GM12878 (cell line): Measurements from ENCODE around the gene CYP26B1. TPM values are rescaled to one million over a fixed set of nuclear protein-coding genes. Genes with fewer than 3 reads are reported as not detected.

ENCODE experiments used
- ATAC-seq: fragments of 200-7000 bp; cut with Tn5 transposase; 3 replicates; pipeline ENCODE4 v1.9.1; 2020; ENCODE audit warnings: mild to moderate bottlenecking, moderate library complexity
- BruUV-seq: library from RNA; stranded (reverse); fragments of 400-500 nt; replicated peaks from 2 replicates; lab custom pipeline; 2021; lab: Mats Ljungman, UMichigan
- CTCF ChIA-PET: fragments of 300-600 bp; sonication (Branson Sonifier 250); formaldehyde crosslinking; extraction: SDS; loops from one replicate; lab custom pipeline; 2021; ENCODE audit warnings: inconsistent platforms; lab: Yijun Ruan, JAX
- POLR2A ChIA-PET: fragments of 350-600 bp; formaldehyde crosslinking; extraction: SDS; loops from one replicate; lab custom pipeline; 2021; ENCODE audit warnings: inconsistent platforms; lab: Charles Lee
- RAD21 ChIA-PET: fragments of 300-600 bp; sonication (Branson Sonifier 250); formaldehyde crosslinking; loops from one replicate; lab custom pipeline; 2023; ENCODE audit warnings: antibody characterized with exemption; ENCODE audit not compliant: unreplicated experiment; lab: Charles Lee
- SMC1A ChIA-PET: fragments of 300-600 bp; sonication (Branson Sonifier 250); formaldehyde crosslinking; loops from one replicate; lab custom pipeline; 2023; ENCODE audit not compliant: unreplicated experiment, uncharacterized antibody; lab: Charles Lee
- DNase-seq: peaks from one replicate; pipeline ENCODE4 v3.0.0-alpha.2; 2011; ENCODE audit warnings: low read depth, low spot score
- FAIRE-seq: peaks from 3 replicates; lab custom pipeline; 2011; peaks lifted over from hg19 to GRCh38; lab: Jason Lieb, UNC
- H2AFZ ChIP-seq: 2 replicates; pipeline ENCODE4 v1.6.0; 2011; ENCODE audit warnings: low read depth, low read length, control low read depth; ENCODE audit not compliant: control insufficient read depth
- H3K27ac ChIP-seq: 2 replicates; pipeline ENCODE4 v1.5.1; 2011; ENCODE audit warnings: control low read depth; ENCODE audit not compliant: control insufficient read depth, insufficient read depth
- H3K27me3 ChIP-seq, 2 experiments: replicated peaks in 1 of 2; 2 replicates each; pipeline versions ENCODE4 v1.6.0 to v1.6.1; 2011; ENCODE audit warnings: low read length in 1 of 2; ENCODE audit not compliant: control insufficient read depth in 2 of 2, insufficient read depth in 2 of 2
- H3K36me3 ChIP-seq, 2 experiments: 2 replicates each; pipeline ENCODE4 v1.5.1; 2011; ENCODE audit warnings: low read length in 1 of 2; ENCODE audit not compliant: control insufficient read depth in 2 of 2, insufficient read depth in 2 of 2
- H3K4me1 ChIP-seq: 2 replicates; pipeline ENCODE4 v1.6.1; 2011; ENCODE audit warnings: mild to moderate bottlenecking, low read length, moderate library complexity, mixed read lengths; ENCODE audit not compliant: control insufficient read depth, insufficient read depth
- H3K4me2 ChIP-seq: 2 replicates; pipeline ENCODE4 v1.6.0; 2011; ENCODE audit warnings: control low read depth; ENCODE audit not compliant: control insufficient read depth, insufficient read depth
- H3K4me3 ChIP-seq: fragments of 200-600 bp; sonication (generic); 2 replicates; pipeline ENCODE4 v1.5.1; 2016
- H3K79me2 ChIP-seq: 2 replicates; pipeline ENCODE4 v1.6.0; 2011; ENCODE audit warnings: low read length; ENCODE audit not compliant: control insufficient read depth, insufficient read depth
- H3K9ac ChIP-seq: 2 replicates; pipeline ENCODE4 v1.8.0; 2011; ENCODE audit warnings: low read length, control low read depth, mixed read lengths; ENCODE audit not compliant: control insufficient read depth, insufficient read depth
- H3K9me3 ChIP-seq: replicated peaks from 3 replicates; pipeline ENCODE4 v1.5.1; 2011; ENCODE audit warnings: mild to moderate bottlenecking, low read length; ENCODE audit not compliant: control insufficient read depth, insufficient read depth
- H4K20me1 ChIP-seq: 2 replicates; pipeline ENCODE4 v1.6.0; 2011; ENCODE audit not compliant: control insufficient read depth, insufficient read depth
- CBX3 ChIP-seq: fragments of 200-600 bp; sonication (generic); IDR thresholded peaks from 2 replicates; pipeline ENCODE4 v1.6.1; 2016; ENCODE audit warnings: low read depth, borderline replicate concordance
- CEBPB ChIP-seq, 2 experiments: fragments of 150-350 bp in 1 of 2; IDR thresholded peaks; 2 replicates each; pipeline ENCODE4 v1.6.1; 2012 to 2014; ENCODE audit warnings: low read depth in 2 of 2, low read length in 2 of 2, borderline replicate concordance in 1 of 2, inconsistent platforms in 1 of 2
- GABPA ChIP-seq: IDR thresholded peaks from 2 replicates; pipeline ENCODE4 v1.6.1; 2014; ENCODE audit warnings: antibody characterized with exemption, low read depth, mild to moderate bottlenecking, inconsistent platforms
- IKZF1 ChIP-seq: fragments of 450-650 bp; conservative IDR thresholded peaks from 2 replicates; pipeline ENCODE4 v1.6.1; 2017; ENCODE audit warnings: antibody characterized with exemption, mild to moderate bottlenecking
- IRF3 ChIP-seq: fragments of 450-650 bp; IDR thresholded peaks from 2 replicates; pipeline ENCODE4 v1.6.1; 2014; ENCODE audit warnings: mild to moderate bottlenecking
- MAX ChIP-seq: IDR thresholded peaks from 2 replicates; pipeline ENCODE4 v1.6.1; 2012; ENCODE audit warnings: low read depth, low read length, improper control_type of control experiment
- MXI1 ChIP-seq: fragments of 150-350 bp; IDR thresholded peaks from 2 replicates; pipeline ENCODE4 v1.6.1; 2011; ENCODE audit warnings: low read depth, mild to moderate bottlenecking, inconsistent platforms, low read length, improper control_type of control experiment
- NFYA ChIP-seq: IDR thresholded peaks from 2 replicates; pipeline ENCODE4 v1.6.1; 2011; ENCODE audit warnings: low read depth, mild to moderate bottlenecking, low read length, improper control_type of control experiment, borderline replicate concordance
- PAX5 ChIP-seq: IDR thresholded peaks from 2 replicates; pipeline ENCODE4 v1.6.1; 2011; ENCODE audit warnings: low read depth, low read length, borderline replicate concordance
- POLR2AphosphoS5 ChIP-seq: IDR thresholded peaks from 2 replicates; pipeline ENCODE4 v1.6.1; 2011; ENCODE audit warnings: mild to moderate bottlenecking, low read length, inconsistent platforms
- RELA ChIP-seq: fragments of 450-650 bp; IDR thresholded peaks from 2 replicates; pipeline ENCODE4 v1.8.0; 2014; ENCODE audit warnings: borderline replicate concordance; ENCODE audit not compliant: partially characterized antibody
- RFX5 ChIP-seq: IDR thresholded peaks from 2 replicates; pipeline ENCODE4 v1.6.1; 2011; ENCODE audit warnings: low read depth, low read length, improper control_type of control experiment
- SIX5 ChIP-seq: IDR thresholded peaks from 2 replicates; pipeline ENCODE4 v1.6.1; 2011; ENCODE audit warnings: mild to moderate bottlenecking, low read depth, low read length, moderate library complexity; ENCODE audit not compliant: severe bottlenecking
- SUZ12 ChIP-seq: fragments of 200-600 bp; sonication (generic); IDR thresholded peaks from one replicate; pipeline ENCODE4 v1.6.1; 2018; ENCODE audit warnings: antibody characterized with exemption, mild to moderate bottlenecking; ENCODE audit not compliant: unreplicated experiment
- ZNF384 ChIP-seq: IDR thresholded peaks from 2 replicates; pipeline ENCODE4 v1.6.1; 2012; ENCODE audit warnings: low read depth, mild to moderate bottlenecking, low read length, improper control_type of control experiment, borderline replicate concordance
- WGBS: methylation state at CpG from one replicate; pipeline ENCODE4 v1.1.6; 2016; ENCODE audit warnings: low lambda C conversion rate; ENCODE audit not compliant: insufficient replicate concordance, insufficient coverage; ENCODE audit errors: missing lambda C conversion rate; 5-methylcytosine and 5-hydroxymethylcytosine counted together
- in situ Hi-C: fragments of 300-500 bp; cut with MboI; formaldehyde crosslinking; loops from 9 replicates; pipeline ENCODE4 v1.14.3; 2018; ENCODE audit warnings: mixed read lengths
- intact Hi-C: fragments of 100-400 bp; cut with micrococcal nuclease; formaldehyde crosslinking; loops from one replicate; pipeline ENCODE4 v1.14.2; 2022; ENCODE audit not compliant: unreplicated experiment
- polyA plus RNA-seq, 11 experiments: library from polyadenylated mRNA; depleted of rRNA in 4 of 11; unstranded in 6 of 11; stranded (reverse) in 5 of 11; fragments of >200 nt; fragmentation: Nextera tagmentation in 4 of 11; fragmentation: Illumina TruSeq in 1 of 11; extraction: Ambion mirVana in 4 of 11; extraction: Trizol in 1 of 11; gene quantifications; 1 replicate in 1 of 11; 2 replicates in 10 of 11; pipeline versions ENCODE4 v1.2.1 to v1.2.3, GENCODE V29; 2011 to 2016; ENCODE audit warnings: inconsistent platforms in 2 of 11, missing spikeins in 2 of 11, low read depth in 1 of 11
- total RNA-seq, 4 experiments: library from RNA; depleted of rRNA in 3 of 4; stranded (reverse); fragments of >200 nt in 3 of 4; fragmentation: Illumina TruSeq in 1 of 4; extraction: Trizol in 1 of 4; gene quantifications; 2 replicates each; pipeline versions ENCODE4 v1.2.1 to v1.2.3, GENCODE V29; 2013 to 2021

CYP26B1 gene
- total and polyA plus RNA-seq, 10 of the 15 experiments (the other 5 are each of a cell fraction or from before 2014, with no cell fraction given): not detected

- no peak overlapping the region for H3K27ac ChIP-seq
- 67% methylated on average over 6 of the region's 6 CpGs for WGBS
- H3K4me3 ChIP-seq: no peak overlapping the region
- ATAC-seq (no peak), DNase-seq (no peak), FAIRE-seq (no peak)
- intact Hi-C loops (no loop called here), in situ Hi-C loops (no loop called here)
- H3K36me3 ChIP-seq: no peaks in the 10 kb centered on the region
- CTCF ChIA-PET: no interaction called here
- no peaks in the 10 kb centered on the region for H3K9me3 ChIP-seq
- no peaks in the 10 kb centered on the region for H3K4me1 ChIP-seq
- no peaks in the 10 kb centered on the region for H3K79me2 ChIP-seq
- H2AFZ ChIP-seq: no peak overlapping the region
- BruUV-seq: no TSS peak
- TF ChIP-seq NFYA (no peak), SUZ12 (no peak), IKZF1 (no peak)
- H3K9ac ChIP-seq: no peak overlapping the region
- no peaks in the 10 kb centered on the region for H4K20me1 ChIP-seq
- H3K4me2 ChIP-seq: no peak overlapping the region
- SMC1A ChIA-PET: no interaction called here
- RAD21 ChIA-PET: no interaction called here
- no peaks in the 10 kb centered on the region for H3K27me3 ChIP-seq
- POLR2A ChIA-PET: no interaction called here
Observed at GRCh38 chr2:72084584-72084976, 63.1 kb downstream of the CYP26B1 start.

- WGBS: 47% methylated on average over 23 of the region's 24 CpGs
- ChIA-PET SMC1A (no interaction called here), RAD21 (no interaction called here), POLR2A (no interaction called here), CTCF (no interaction called here)
- no TSS peak for BruUV-seq
- DNase-seq (no peak), FAIRE-seq (no peak), ATAC-seq (no peak)
- no peak overlapping the region for H3K4me2 ChIP-seq
- in situ Hi-C loops (no loop called here), intact Hi-C loops (no loop called here)
- no peaks in the 10 kb centered on the region for H3K27me3 ChIP-seq
- H3K27ac ChIP-seq: no peak overlapping the region
- no peak overlapping the region for H3K9ac ChIP-seq
- no peak overlapping the region for H2AFZ ChIP-seq
- H3K4me1 ChIP-seq: no peaks in the 10 kb centered on the region
- no peaks in the 10 kb centered on the region for H4K20me1 ChIP-seq
- H3K4me3 ChIP-seq: no peak overlapping the region
- no peaks in the 10 kb centered on the region for H3K36me3 ChIP-seq
- H3K79me2 ChIP-seq: no peaks in the 10 kb centered on the region
- H3K9me3 ChIP-seq: no peaks in the 10 kb centered on the region
- TF ChIP-seq GABPA: no peak
- TF ChIP-seq ZNF384: no peak
- no peak for TF ChIP-seq MXI1
- no peak for TF ChIP-seq CBX3
- TF ChIP-seq MAX: no peak
- no peak for TF ChIP-seq POLR2AphosphoS5
- TF ChIP-seq IRF3: no peak
- no peak for TF ChIP-seq RFX5
- no peak for TF ChIP-seq SIX5
- no peak for TF ChIP-seq RELA
- TF ChIP-seq CEBPB (IDR thresholded peaks at IDR 0.05; ENCODE audit: borderline replicate concordance in 1 of 2, low read depth in 2 of 2, low read length in 2 of 2): no peak
- no peak for TF ChIP-seq PAX5
Observed at GRCh38 chr2:72083751-72084583, 63.7 kb downstream of the CYP26B1 start.
